Measurements from ENCODE around the gene COLEC12.
A peak's percentile ranks its signal among the peaks of the same experiment; 100 is the strongest.

The COLEC12 gene

DNA sequence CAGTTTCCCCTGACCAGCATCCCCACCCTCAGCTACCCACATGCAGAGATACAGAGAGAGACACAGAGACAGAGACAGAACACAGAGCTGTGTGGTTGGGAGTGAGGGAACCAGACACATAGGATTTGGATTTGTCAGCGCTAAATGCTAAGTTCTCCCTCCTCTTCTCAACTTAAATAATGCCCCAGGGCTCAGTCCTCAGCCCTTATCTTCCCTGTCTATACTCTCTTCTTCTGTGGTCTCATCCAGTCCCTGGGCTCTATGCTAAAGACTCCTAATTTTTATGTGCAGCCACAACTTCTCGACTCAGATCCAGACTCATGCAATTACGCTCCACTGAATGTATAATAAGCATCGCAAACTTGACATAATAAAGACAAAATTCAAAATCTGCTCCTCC is 47.1 kb downstream of the COLEC12 start:
- H3K36me3 Mint-ChIP-seq (ENCODE audit: low read depth) = peaks cover 36% of the 10 kb centered on the region

DNA sequence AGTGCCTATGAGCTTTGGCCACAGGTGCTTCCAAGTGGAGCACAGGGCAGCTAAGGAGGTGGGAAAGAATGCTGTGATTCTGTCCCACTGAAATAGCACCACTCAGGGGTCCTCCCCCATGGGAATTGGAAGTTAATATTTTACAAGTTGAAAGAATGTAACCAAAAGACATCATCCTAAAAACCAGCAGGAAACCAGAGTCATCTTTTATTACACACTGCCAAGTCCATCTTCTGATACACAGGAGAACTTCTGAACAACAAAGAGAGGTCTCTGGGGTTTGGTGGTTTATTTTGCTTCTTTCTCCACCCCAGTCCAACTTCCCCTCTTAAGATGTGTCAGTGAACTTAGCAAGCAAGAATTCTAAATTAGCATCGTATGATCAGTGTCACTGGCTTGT is 47.7 kb downstream of the COLEC12 start:
- Mint-ChIP-seq H3K36me3 (ENCODE audit: low read depth) (peaks cover 36% of the 10 kb centered on the region), H3K9me3 (peaks cover 29% of the 10 kb centered on the region), H3K4me3 (no peak overlapping the region), H3K27me3 (ENCODE audit: low read depth) (peaks cover 8% of the 10 kb centered on the region), H3K4me1 (peaks cover 41% of the 10 kb centered on the region), H3K27ac (peak overlapping the region; percentile 10 to 58 (median 17))
- TF ChIP-seq, protein P1, sequence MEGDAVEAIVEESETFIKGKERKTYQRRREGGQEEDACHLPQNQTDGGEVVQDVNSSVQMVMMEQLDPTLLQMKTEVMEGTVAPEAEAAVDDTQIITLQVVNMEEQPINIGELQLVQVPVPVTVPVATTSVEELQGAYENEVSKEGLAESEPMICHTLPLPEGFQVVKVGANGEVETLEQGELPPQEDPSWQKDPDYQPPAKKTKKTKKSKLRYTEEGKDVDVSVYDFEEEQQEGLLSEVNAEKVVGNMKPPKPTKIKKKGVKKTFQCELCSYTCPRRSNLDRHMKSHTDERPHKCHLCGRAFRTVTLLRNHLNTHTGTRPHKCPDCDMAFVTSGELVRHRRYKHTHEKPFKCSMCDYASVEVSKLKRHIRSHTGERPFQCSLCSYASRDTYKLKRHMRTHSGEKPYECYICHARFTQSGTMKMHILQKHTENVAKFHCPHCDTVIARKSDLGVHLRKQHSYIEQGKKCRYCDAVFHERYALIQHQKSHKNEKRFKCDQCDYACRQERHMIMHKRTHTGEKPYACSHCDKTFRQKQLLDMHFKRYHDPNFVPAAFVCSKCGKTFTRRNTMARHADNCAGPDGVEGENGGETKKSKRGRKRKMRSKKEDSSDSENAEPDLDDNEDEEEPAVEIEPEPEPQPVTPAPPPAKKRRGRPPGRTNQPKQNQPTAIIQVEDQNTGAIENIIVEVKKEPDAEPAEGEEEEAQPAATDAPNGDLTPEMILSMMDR (IDR thresholded peaks at IDR 0.05; ENCODE audit: unreplicated experiment in 3 of 3) = no peak

More for the DNA sequence above, 47.1 kb downstream of the COLEC12 start:
- no peak overlapping the region for H3K4me3 Mint-ChIP-seq
- peaks cover 29% of the 10 kb centered on the region for H3K9me3 Mint-ChIP-seq
- peaks cover 8% of the 10 kb centered on the region for H3K27me3 Mint-ChIP-seq (ENCODE audit: low read depth)
- H3K4me1 Mint-ChIP-seq = peaks cover 38% of the 10 kb centered on the region
- TF ChIP-seq, protein P1 (IDR thresholded peaks at IDR 0.05; ENCODE audit: unreplicated experiment in 3 of 3) = no peak
- peak overlapping the region in 1 of 3 experiments; percentile 10 for H3K27ac Mint-ChIP-seq

DNA sequence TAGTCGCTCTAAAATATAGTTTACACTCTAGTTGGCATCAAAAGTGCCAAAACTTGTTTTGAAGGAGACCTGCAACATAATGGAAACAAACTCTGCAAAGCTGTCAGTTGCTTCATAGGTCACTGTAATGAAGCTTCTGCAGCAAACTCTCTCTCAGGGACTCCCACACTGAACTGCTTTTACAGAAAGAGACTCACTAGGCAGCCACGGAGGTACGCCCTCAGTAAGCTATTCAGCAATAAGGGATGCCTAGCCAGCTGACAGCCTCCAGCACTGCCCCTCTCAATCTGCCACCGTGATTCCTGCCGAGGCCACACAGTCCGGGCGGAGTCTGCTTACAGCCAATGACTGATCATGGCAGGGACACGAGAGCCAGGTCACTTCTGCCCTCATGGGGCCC is 51.1 kb downstream of the COLEC12 start:
- peaks cover 24% of the 10 kb centered on the region for H3K4me1 Mint-ChIP-seq
- H3K36me3 Mint-ChIP-seq (ENCODE audit: low read depth) = peaks cover 33% of the 10 kb centered on the region
- no peak overlapping the region for H3K4me3 Mint-ChIP-seq
- H3K27me3 Mint-ChIP-seq (ENCODE audit: low read depth) = peaks cover 8% of the 10 kb centered on the region
- TF ChIP-seq, protein P1 (IDR thresholded peaks at IDR 0.05; ENCODE audit: unreplicated experiment in 3 of 3) = no peak
- H3K27ac Mint-ChIP-seq = peak overlapping the region; percentile 56 to 85 (median 72)
- H3K9me3 Mint-ChIP-seq = peaks cover 29% of the 10 kb centered on the region

DNA sequence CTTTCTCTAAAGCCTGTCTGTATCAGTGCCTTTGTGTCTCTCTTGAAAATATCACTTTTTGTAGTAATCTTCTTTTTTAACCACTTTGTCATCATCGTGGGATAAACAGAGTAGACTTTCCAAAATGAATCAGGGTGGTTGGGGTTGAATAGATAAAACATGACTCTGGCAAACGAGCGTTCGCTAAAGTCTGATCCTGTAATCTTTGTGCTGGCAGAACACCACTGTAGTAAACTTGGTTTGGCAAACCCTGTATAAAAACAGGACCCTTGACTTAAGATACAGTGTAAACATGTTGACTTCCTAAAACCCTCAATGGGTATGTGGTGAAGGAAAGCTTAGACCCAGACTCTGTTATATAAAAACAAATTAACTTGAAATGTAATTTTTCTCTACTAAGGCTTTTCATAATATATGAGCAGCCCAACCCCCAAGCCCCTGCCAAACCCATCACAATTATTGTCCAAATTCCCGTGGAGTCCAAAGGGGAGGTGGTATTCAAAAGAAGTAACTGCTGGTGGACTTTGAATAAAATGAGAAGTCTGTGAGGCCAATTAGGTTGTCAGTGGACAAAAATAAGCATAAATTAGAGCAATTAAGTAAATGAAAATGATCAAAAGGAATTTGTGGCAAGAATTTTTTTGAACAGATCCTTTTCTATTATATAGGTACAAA is 52.2 kb downstream of the COLEC12 start:
- Mint-ChIP-seq H3K4me1 (peaks cover 24% of the 10 kb centered on the region), H3K27ac (peak overlapping the region in 2 of 3 experiments; percentile 40 to 47), H3K9me3 (peaks cover 23% of the 10 kb centered on the region), H3K36me3 (ENCODE audit: low read depth) (peaks cover 31% of the 10 kb centered on the region), H3K4me3 (no peak overlapping the region), H3K27me3 (ENCODE audit: low read depth) (no peaks in the 10 kb centered on the region)
- TF ChIP-seq, protein P1 (IDR thresholded peaks at IDR 0.05; ENCODE audit: unreplicated experiment in 3 of 3) = no peak

DNA sequence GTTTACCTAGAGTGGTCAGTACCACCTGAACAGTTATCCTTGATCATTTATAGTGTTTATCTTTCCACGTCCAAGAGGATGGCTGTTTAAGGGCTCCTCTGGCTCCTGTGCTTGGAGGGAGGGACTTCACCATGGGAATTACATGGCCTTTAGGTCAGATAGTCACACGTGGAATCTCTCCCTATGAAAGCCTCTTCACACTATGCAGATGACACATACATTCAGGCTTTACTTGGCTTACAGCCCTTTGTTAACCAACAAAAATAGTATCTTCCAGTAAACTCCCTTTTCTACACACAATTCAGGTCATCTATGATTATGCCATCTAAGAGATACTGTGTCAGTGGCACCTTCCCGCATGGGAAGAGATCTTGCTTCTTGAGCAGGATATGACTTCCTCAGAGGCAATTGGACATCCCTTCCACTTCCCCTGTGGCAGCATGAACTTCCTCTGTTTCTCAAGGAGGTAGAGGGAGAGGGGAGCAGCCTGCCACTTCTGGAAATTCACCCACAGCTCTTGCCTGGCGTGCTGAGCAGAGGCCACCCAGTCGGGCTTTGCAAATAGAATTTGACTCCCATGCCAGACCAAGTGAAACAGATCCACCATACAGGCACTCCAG is 53.5 kb downstream of the COLEC12 start:
- TF ChIP-seq, protein P1 (IDR thresholded peaks at IDR 0.05; ENCODE audit: unreplicated experiment in 3 of 3) = no peak
- H3K27me3 Mint-ChIP-seq (ENCODE audit: low read depth) = no peaks in the 10 kb centered on the region

More for the DNA sequence above, 53.5 kb downstream of the COLEC12 start:
- Mint-ChIP-seq H3K27ac (no peak overlapping the region), H3K9me3 (peaks cover 15% of the 10 kb centered on the region), H3K4me1 (peaks cover 24% of the 10 kb centered on the region), H3K4me3 (no peak overlapping the region), H3K36me3 (ENCODE audit: low read depth) (peaks cover 24% of the 10 kb centered on the region)

Data from nephron (organoid).